PC-9 (cell line): ENCODE results near the gene AFF2.

Source experiments
- CTCF ChIP-seq: fragments of 200-600 bp; sonication (generic); conservative IDR thresholded peaks from 2 replicates; pipeline ENCODE4 v1.6.1; 2017; ENCODE audit warnings: mixed run types, antibody characterized with exemption, mild to moderate bottlenecking, moderate library complexity
- EZH2 ChIP-seq: fragments of 200-600 bp; sonication (generic); IDR thresholded peaks from 2 replicates; pipeline ENCODE4 v1.8.0; 2017; ENCODE audit warnings: antibody characterized with exemption, low read depth

GRCh38 chrX:148542481-148543255 is 42.3 kb downstream of the AFF2 start:
- no peak for TF ChIP-seq CTCF
- TF ChIP-seq EZH2, result no peak
